Measurements from ENCODE around the gene HS2ST1. TPM values are rescaled to one million over a fixed set of nuclear protein-coding genes. Genes with fewer than 3 reads are reported as not detected.
"Not testable (repeated sequence)": the region's sequence is repeated elsewhere in the genome, so short reads cannot be mapped to it uniquely, and the experiment has no call there.

The HS2ST1 gene
- polyA plus RNA-seq, 1 donor: 32.2 TPM

GRCh38 chr1:87000460-87000859 lies 86.0 kb downstream of the HS2ST1 start:
- Histone ChIP-seq H3K27me3 (ENCODE audit: control insufficient read depth, insufficient read depth, low read length) (no peaks in the 10 kb centered on the region), H3K27ac (ENCODE audit: low read length) (no peak overlapping the region), H3K4me3 (ENCODE audit: low read length) (no peak overlapping the region), H3K4me1 (ENCODE audit: control insufficient read depth, insufficient read depth, low read length) (no peaks in the 10 kb centered on the region), H3K36me3 (ENCODE audit: control insufficient read depth, insufficient read depth, low read length) (no peaks in the 10 kb centered on the region), H3K9me3 (ENCODE audit: control insufficient read depth, low read depth, low read length) (no peaks in the 10 kb centered on the region)
- DNase-seq: no peak
- WGBS (ENCODE audit: insufficient coverage, low lambda C conversion rate): 83% methylated on average over 1 of the region's 2 CpGs

GRCh38 chr1:87004857-87005256 lies 90.4 kb downstream of the HS2ST1 start:
- H3K4me3 ChIP-seq (ENCODE audit: low read length): no peak overlapping the region
- no peaks in the 10 kb centered on the region for H3K4me1 ChIP-seq (ENCODE audit: control insufficient read depth, insufficient read depth, low read length)
- WGBS (ENCODE audit: insufficient coverage, low lambda C conversion rate): no CpG with 5 or more reads among the region's 1 CpG
- H3K9me3 ChIP-seq (ENCODE audit: control insufficient read depth, low read depth, low read length): no peaks in the 10 kb centered on the region
- no peak overlapping the region for H3K27ac ChIP-seq (ENCODE audit: low read length)
- DNase-seq: no peak
- no peaks in the 10 kb centered on the region for H3K27me3 ChIP-seq (ENCODE audit: control insufficient read depth, insufficient read depth, low read length)
- no peaks in the 10 kb centered on the region for H3K36me3 ChIP-seq (ENCODE audit: control insufficient read depth, insufficient read depth, low read length)

GRCh38 chr1:87007323-87007722 lies 92.9 kb downstream of the HS2ST1 start:
- Histone ChIP-seq H3K4me3 (ENCODE audit: low read length) (no peak overlapping the region), H3K27me3 (ENCODE audit: control insufficient read depth, insufficient read depth, low read length) (no peaks in the 10 kb centered on the region), H3K27ac (ENCODE audit: low read length) (no peak overlapping the region), H3K36me3 (ENCODE audit: control insufficient read depth, insufficient read depth, low read length) (no peaks in the 10 kb centered on the region), H3K4me1 (ENCODE audit: control insufficient read depth, insufficient read depth, low read length) (no peaks in the 10 kb centered on the region), H3K9me3 (ENCODE audit: control insufficient read depth, low read depth, low read length) (no peaks in the 10 kb centered on the region)
- WGBS (ENCODE audit: insufficient coverage, low lambda C conversion rate): 90% methylated on average over 1 of the region's 1 CpG
- no peak for DNase-seq

- not testable (repeated sequence) for H3K27ac ChIP-seq (ENCODE audit: low read length); H3K4me3 ChIP-seq (ENCODE audit: low read length); DNase-seq; H3K27me3 ChIP-seq (ENCODE audit: control insufficient read depth, insufficient read depth, low read length); H3K9me3 ChIP-seq (ENCODE audit: control insufficient read depth, low read depth, low read length); H3K4me1 ChIP-seq (ENCODE audit: control insufficient read depth, insufficient read depth, low read length); H3K36me3 ChIP-seq (ENCODE audit: control insufficient read depth, insufficient read depth, low read length)
Measured at GRCh38 chr1:87013385-87013784, 99.0 kb downstream of the HS2ST1 start.

GRCh38 chr1:87017998-87018672 lies 103.7 kb downstream of the HS2ST1 start:
- no peak overlapping the region for H3K27ac ChIP-seq (ENCODE audit: low read length)
- no peaks in the 10 kb centered on the region for H3K4me1 ChIP-seq (ENCODE audit: control insufficient read depth, insufficient read depth, low read length)
- H3K4me3 ChIP-seq (ENCODE audit: low read length): no peak overlapping the region
- no peaks in the 10 kb centered on the region for H3K27me3 ChIP-seq (ENCODE audit: control insufficient read depth, insufficient read depth, low read length)
- H3K36me3 ChIP-seq (ENCODE audit: control insufficient read depth, insufficient read depth, low read length): no peaks in the 10 kb centered on the region
- WGBS (ENCODE audit: insufficient coverage, low lambda C conversion rate): 60% methylated on average over 1 of the region's 4 CpGs
- peaks cover 3% of the 10 kb centered on the region for H3K9me3 ChIP-seq (ENCODE audit: control insufficient read depth, low read depth, low read length)
- DNase-seq: no peak

- WGBS (ENCODE audit: insufficient coverage, low lambda C conversion rate): 45% methylated on average over 1 of the region's 1 CpG
Measured at GRCh38 chr1:87023326-87023725, 108.9 kb downstream of the HS2ST1 start.

GRCh38 chr1:87024936-87025540 lies 110.6 kb downstream of the HS2ST1 start:
- Histone ChIP-seq H3K4me1 (ENCODE audit: control insufficient read depth, insufficient read depth, low read length) (no peaks in the 10 kb centered on the region), H3K9me3 (ENCODE audit: control insufficient read depth, low read depth, low read length) (no peaks in the 10 kb centered on the region), H3K27ac (ENCODE audit: low read length) (no peak overlapping the region), H3K27me3 (ENCODE audit: control insufficient read depth, insufficient read depth, low read length) (no peaks in the 10 kb centered on the region), H3K4me3 (ENCODE audit: low read length) (no peak overlapping the region), H3K36me3 (ENCODE audit: control insufficient read depth, insufficient read depth, low read length) (no peaks in the 10 kb centered on the region)
- no CpG with 5 or more reads among the region's 2 CpGs for WGBS (ENCODE audit: insufficient coverage, low lambda C conversion rate)
- DNase-seq: peak; percentile 16 to 40

More at GRCh38 chr1:87023326-87023725, 108.9 kb downstream of the HS2ST1 start:
- Histone ChIP-seq H3K36me3 (ENCODE audit: control insufficient read depth, insufficient read depth, low read length) (no peaks in the 10 kb centered on the region), H3K27me3 (ENCODE audit: control insufficient read depth, insufficient read depth, low read length) (no peaks in the 10 kb centered on the region), H3K27ac (ENCODE audit: low read length) (no peak overlapping the region), H3K9me3 (ENCODE audit: control insufficient read depth, low read depth, low read length) (no peaks in the 10 kb centered on the region), H3K4me1 (ENCODE audit: control insufficient read depth, insufficient read depth, low read length) (no peaks in the 10 kb centered on the region), H3K4me3 (ENCODE audit: low read length) (no peak overlapping the region)
- no peak for DNase-seq

GRCh38 chr1:87027561-87027960 lies 113.1 kb downstream of the HS2ST1 start:
- not testable (repeated sequence) for H3K36me3 ChIP-seq (ENCODE audit: control insufficient read depth, insufficient read depth, low read length); H3K27ac ChIP-seq (ENCODE audit: low read length); DNase-seq; H3K4me3 ChIP-seq (ENCODE audit: low read length); H3K4me1 ChIP-seq (ENCODE audit: control insufficient read depth, insufficient read depth, low read length); H3K9me3 ChIP-seq (ENCODE audit: control insufficient read depth, low read depth, low read length); H3K27me3 ChIP-seq (ENCODE audit: control insufficient read depth, insufficient read depth, low read length)
- WGBS (ENCODE audit: insufficient coverage, low lambda C conversion rate): no CpG with 5 or more reads among the region's 4 CpGs

GRCh38 chr1:87028576-87028975 lies 114.1 kb downstream of the HS2ST1 start:
- H3K27ac ChIP-seq (ENCODE audit: low read length): no peak overlapping the region
- 84% methylated on average over 2 of the region's 2 CpGs for WGBS (ENCODE audit: insufficient coverage, low lambda C conversion rate)
- H3K9me3 ChIP-seq (ENCODE audit: control insufficient read depth, low read depth, low read length): no peaks in the 10 kb centered on the region
- DNase-seq: no peak
- no peak overlapping the region for H3K4me3 ChIP-seq (ENCODE audit: low read length)
- H3K36me3 ChIP-seq (ENCODE audit: control insufficient read depth, insufficient read depth, low read length): no peaks in the 10 kb centered on the region
- no peaks in the 10 kb centered on the region for H3K4me1 ChIP-seq (ENCODE audit: control insufficient read depth, insufficient read depth, low read length)
- H3K27me3 ChIP-seq (ENCODE audit: control insufficient read depth, insufficient read depth, low read length): no peaks in the 10 kb centered on the region

- 90% methylated on average over 2 of the region's 9 CpGs for WGBS (ENCODE audit: insufficient coverage, low lambda C conversion rate)
- Histone ChIP-seq H3K4me1 (ENCODE audit: control insufficient read depth, insufficient read depth, low read length) (no peaks in the 10 kb centered on the region), H3K27ac (ENCODE audit: low read length) (no peak overlapping the region), H3K27me3 (ENCODE audit: control insufficient read depth, insufficient read depth, low read length) (no peaks in the 10 kb centered on the region), H3K36me3 (ENCODE audit: control insufficient read depth, insufficient read depth, low read length) (no peaks in the 10 kb centered on the region), H3K9me3 (ENCODE audit: control insufficient read depth, low read depth, low read length) (no peaks in the 10 kb centered on the region), H3K4me3 (ENCODE audit: low read length) (no peak overlapping the region)
- no peak for DNase-seq
Measured at GRCh38 chr1:87030740-87031690, 116.6 kb downstream of the HS2ST1 start.

All from large intestine (tissue), 3 donors.